Central memory CD8-positive, alpha-beta T cell (primary cell): ENCODE data around the gene ILDR1.
A peak's percentile ranks its signal among the peaks of the same experiment; 100 is the strongest.
"Not testable (repeated sequence)": the region's sequence is repeated elsewhere in the genome, so short reads cannot be mapped to it uniquely, and the experiment has no call there.

Source experiments
- ATAC-seq: fragments of 150-1000 bp; cut with Tn5 transposase; replicated peaks from 2 replicates; pipeline ENCODE4 v1.10.0; 2022; ENCODE audit warnings: mild to moderate bottlenecking, moderate FRiP score, moderate number of reproducible peaks; ENCODE audit not compliant: poor library complexity, severe bottlenecking; ENCODE audit errors: extremely low read depth
- DNase-seq, 2 donors: peaks; one replicate each; pipeline ENCODE4 v3.0.0; 2021; ENCODE audit warnings: low spot score in 2 of 2
- H3K27ac Mint-ChIP-seq: one replicate; pipeline ENCODE4 v1.8.0; 2022; ENCODE audit warnings: low read depth, mild to moderate bottlenecking, moderate library complexity, mixed read lengths
- H3K27me3 Mint-ChIP-seq: one replicate; pipeline ENCODE4 v1.8.0; 2022; ENCODE audit warnings: mixed read lengths
- H3K36me3 Mint-ChIP-seq: one replicate; pipeline ENCODE4 v1.8.0; 2022; ENCODE audit warnings: mild to moderate bottlenecking, moderate library complexity, mixed read lengths; ENCODE audit not compliant: insufficient read depth
- H3K4me1 Mint-ChIP-seq: one replicate; pipeline ENCODE4 v1.8.0; 2022; ENCODE audit warnings: mixed read lengths
- H3K4me3 Mint-ChIP-seq: one replicate; pipeline ENCODE4 v1.8.0; 2022; ENCODE audit warnings: mild to moderate bottlenecking, moderate library complexity, mixed read lengths
- H3K9me3 Mint-ChIP-seq: one replicate; pipeline ENCODE4 v1.8.0; 2022; ENCODE audit warnings: mixed read lengths

ILDR1 gene

GRCh38 chr3:122021811-122022401 lies at the start of gene ILDR1:
ILDR1 (minus strand) TSS chr3:122022247; CDS start chr3:122022077, 170 bp downstream.
- H3K4me3 Mint-ChIP-seq, result peak within 1 kb of the TSS; percentile 74
- no peaks in the 10 kb centered on the region for H3K36me3 Mint-ChIP-seq
- no peak for DNase-seq
- H3K27me3 Mint-ChIP-seq, result peaks cover 48% of the 10 kb centered on the region
- peaks cover 6% of the 10 kb centered on the region for H3K4me1 Mint-ChIP-seq
- peak; percentile 24 for ATAC-seq
- H3K27ac Mint-ChIP-seq, result no peak within 1 kb of the TSS
- H3K9me3 Mint-ChIP-seq, result no peaks in the 10 kb centered on the region

GRCh38 chr3:122067588-122068240 lies 45.7 kb upstream of the ILDR1 start:
- peaks cover 16% of the 10 kb centered on the region for H3K4me1 Mint-ChIP-seq
- H3K4me3 Mint-ChIP-seq, result no peak overlapping the region
- no peaks in the 10 kb centered on the region for H3K27me3 Mint-ChIP-seq
- ATAC-seq (no peak), DNase-seq (no peak)
- H3K27ac Mint-ChIP-seq, result peak overlapping the region; percentile 8
- no peaks in the 10 kb centered on the region for H3K9me3 Mint-ChIP-seq
- H3K36me3 Mint-ChIP-seq, result no peaks in the 10 kb centered on the region

GRCh38 chr3:122067214-122067550 lies 45.1 kb upstream of the ILDR1 start:
- DNase-seq, result no peak
- H3K4me1 Mint-ChIP-seq, result peaks cover 16% of the 10 kb centered on the region
- no peaks in the 10 kb centered on the region for H3K9me3 Mint-ChIP-seq
- no peaks in the 10 kb centered on the region for H3K36me3 Mint-ChIP-seq
- ATAC-seq, result no peak
- H3K27ac Mint-ChIP-seq, result peak overlapping the region; percentile 8
- no peaks in the 10 kb centered on the region for H3K27me3 Mint-ChIP-seq
- peak overlapping the region; percentile 42 for H3K4me3 Mint-ChIP-seq

- Mint-ChIP-seq H3K4me3 (peak overlapping the region; percentile 42), H3K4me1 (peaks cover 16% of the 10 kb centered on the region), H3K27ac (peak overlapping the region; percentile 8)
Observed at GRCh38 chr3:122066331-122067213, 44.5 kb upstream of the ILDR1 start.

GRCh38 chr3:122064326-122064725 lies 42.3 kb upstream of the ILDR1 start:
- Mint-ChIP-seq H3K9me3 (no peaks in the 10 kb centered on the region), H3K27me3 (no peaks in the 10 kb centered on the region), H3K27ac (no peak overlapping the region), H3K4me1 (peaks cover 16% of the 10 kb centered on the region), H3K4me3 (no peak overlapping the region), H3K36me3 (no peaks in the 10 kb centered on the region)
- DNase-seq, result no peak
- ATAC-seq, result no peak

More at GRCh38 chr3:122066331-122067213, 44.5 kb upstream of the ILDR1 start:
- Mint-ChIP-seq H3K36me3 (no peaks in the 10 kb centered on the region), H3K9me3 (no peaks in the 10 kb centered on the region), H3K27me3 (no peaks in the 10 kb centered on the region)
- peak; percentile 5 for ATAC-seq
- no peak for DNase-seq

GRCh38 chr3:122063908-122064307 lies 41.9 kb upstream of the ILDR1 start:
- Mint-ChIP-seq H3K4me1 (peaks cover 16% of the 10 kb centered on the region), H3K27ac (no peak overlapping the region), H3K4me3 (no peak overlapping the region), H3K9me3 (no peaks in the 10 kb centered on the region), H3K36me3 (no peaks in the 10 kb centered on the region), H3K27me3 (peaks cover 3% of the 10 kb centered on the region)
- ATAC-seq, result no peak
- no peak for DNase-seq

- Mint-ChIP-seq H3K27me3 (peaks cover 26% of the 10 kb centered on the region), H3K27ac (no peak overlapping the region), H3K36me3 (no peaks in the 10 kb centered on the region), H3K4me3 (no peak overlapping the region), H3K9me3 (no peaks in the 10 kb centered on the region), H3K4me1 (no peaks in the 10 kb centered on the region)
- no peak for DNase-seq
- no peak for ATAC-seq
Observed at GRCh38 chr3:122060040-122060698, 38.1 kb upstream of the ILDR1 start.

- Mint-ChIP-seq H3K9me3 (no peaks in the 10 kb centered on the region), H3K4me1 (no peaks in the 10 kb centered on the region), H3K4me3 (no peak overlapping the region), H3K36me3 (no peaks in the 10 kb centered on the region), H3K27me3 (peaks cover 27% of the 10 kb centered on the region), H3K27ac (no peak overlapping the region)
- DNase-seq (no peak), ATAC-seq (no peak)
Observed at GRCh38 chr3:122058294-122058693, 36.2 kb upstream of the ILDR1 start.

GRCh38 chr3:122057671-122058070 lies 35.6 kb upstream of the ILDR1 start:
- no peak overlapping the region for H3K27ac Mint-ChIP-seq
- no peak for ATAC-seq
- no peaks in the 10 kb centered on the region for H3K36me3 Mint-ChIP-seq
- H3K4me3 Mint-ChIP-seq, result no peak overlapping the region
- H3K4me1 Mint-ChIP-seq, result no peaks in the 10 kb centered on the region
- no peaks in the 10 kb centered on the region for H3K9me3 Mint-ChIP-seq
- DNase-seq, result no peak
- H3K27me3 Mint-ChIP-seq, result peaks cover 27% of the 10 kb centered on the region

GRCh38 chr3:122055215-122055614 lies 33.2 kb upstream of the ILDR1 start, which contains the start of gene CD86:
CD86 (plus strand) TSS chr3:122055362; CDS start chr3:122055490, 128 bp downstream.
- H3K36me3 Mint-ChIP-seq, result no peaks in the 10 kb centered on the region
- H3K9me3 Mint-ChIP-seq, result no peaks in the 10 kb centered on the region
- no peak for DNase-seq
- H3K27ac Mint-ChIP-seq, result no peak within 1 kb of the TSS
- ATAC-seq, result no peak
- no peaks in the 10 kb centered on the region for H3K4me1 Mint-ChIP-seq
- peaks cover 44% of the 10 kb centered on the region for H3K27me3 Mint-ChIP-seq
- H3K4me3 Mint-ChIP-seq, result no peak within 1 kb of the TSS

- no peaks in the 10 kb centered on the region for H3K36me3 Mint-ChIP-seq
- ATAC-seq, result no peak
- H3K27ac Mint-ChIP-seq, result no peak overlapping the region
- no peaks in the 10 kb centered on the region for H3K9me3 Mint-ChIP-seq
- H3K4me3 Mint-ChIP-seq, result no peak overlapping the region
- DNase-seq, result no peak
- no peaks in the 10 kb centered on the region for H3K4me1 Mint-ChIP-seq
- H3K27me3 Mint-ChIP-seq, result peaks cover 32% of the 10 kb centered on the region
Observed at GRCh38 chr3:122052968-122053367, 30.9 kb upstream of the ILDR1 start.

GRCh38 chr3:122047773-122048172 lies 25.7 kb upstream of the ILDR1 start:
- H3K9me3 Mint-ChIP-seq, H3K4me1 Mint-ChIP-seq, DNase-seq, H3K27ac Mint-ChIP-seq, H3K36me3 Mint-ChIP-seq, H3K4me3 Mint-ChIP-seq, ATAC-seq: not testable (repeated sequence)
- peaks cover 18% of the 10 kb centered on the region for H3K27me3 Mint-ChIP-seq
